Cerebellar cortex (tissue), 1 donor: Measurements from ENCODE around the gene LAMA4.
A peak's percentile ranks its signal among the peaks of the same experiment; 100 is the strongest.

Experiments
- DNase-seq: peaks from one replicate; pipeline ENCODE4 v3.0.0-alpha.2; 2015; ENCODE audit warnings: low spot score

Gene LAMA4

GRCh38 chr6:112253841-112254816 is at the start of gene LAMA4:
Gene LAMA4 (minus strand): TSS chr6:112254567. CDS start chr6:112254150, 417 bp downstream.
- DNase-seq = peak; percentile 14

GRCh38 chr6:112302142-112302705 is 47.9 kb upstream of the LAMA4 start:
- no peak for DNase-seq

- DNase-seq = no peak
Measured at GRCh38 chr6:112300896-112301295, 46.5 kb upstream of the LAMA4 start.

GRCh38 chr6:112298816-112299281 is 44.5 kb upstream of the LAMA4 start:
- DNase-seq = no peak

GRCh38 chr6:112298021-112298745 is 43.8 kb upstream of the LAMA4 start:
- DNase-seq = no peak

GRCh38 chr6:112296694-112297093 is 42.3 kb upstream of the LAMA4 start:
- no peak for DNase-seq

- DNase-seq = peak; percentile 9
Measured at GRCh38 chr6:112296122-112296521, 41.8 kb upstream of the LAMA4 start.

- no peak for DNase-seq
Measured at GRCh38 chr6:112291161-112291762, 36.9 kb upstream of the LAMA4 start.

GRCh38 chr6:112289038-112289566 is 34.7 kb upstream of the LAMA4 start:
- DNase-seq = no peak

- no peak for DNase-seq
Measured at GRCh38 chr6:112288475-112288874, 34.1 kb upstream of the LAMA4 start.

GRCh38 chr6:112287577-112288225 is 33.3 kb upstream of the LAMA4 start:
- DNase-seq = no peak

GRCh38 chr6:112286500-112287144 is 32.3 kb upstream of the LAMA4 start:
- no peak for DNase-seq

GRCh38 chr6:112286010-112286409 is 31.6 kb upstream of the LAMA4 start:
- DNase-seq = no peak

GRCh38 chr6:112284603-112285002 is 30.2 kb upstream of the LAMA4 start:
- no peak for DNase-seq

- no peak for DNase-seq
Measured at GRCh38 chr6:112283621-112284020, 29.3 kb upstream of the LAMA4 start.

- no peak for DNase-seq
Measured at GRCh38 chr6:112281821-112282615, 27.7 kb upstream of the LAMA4 start.

- DNase-seq = no peak
Measured at GRCh38 chr6:112279031-112279935, 24.9 kb upstream of the LAMA4 start.

GRCh38 chr6:112275365-112275764 is 21.0 kb upstream of the LAMA4 start:
- no peak for DNase-seq

- no peak for DNase-seq
Measured at GRCh38 chr6:112274774-112275173, 20.4 kb upstream of the LAMA4 start.
